HepG2 (cell line): ENCODE results near the gene DTNB. TPM values are rescaled to one million over a fixed set of nuclear protein-coding genes. Genes with fewer than 3 reads are reported as not detected.

Source experiments
- ATF7-NPFF ChIP-seq: sonication (generic); formaldehyde crosslinking; IDR thresholded peaks from 2 replicates; pipeline ENCODE4 v1.8.1; 2023; ENCODE audit warnings: mild to moderate bottlenecking, low read depth, missing genetic modification reagents, moderate library complexity
- BHLHE40 ChIP-seq: IDR thresholded peaks from 2 replicates; pipeline ENCODE4 v1.6.1; 2011; ENCODE audit warnings: low read length, improper control_type of control experiment
- CBX5 ChIP-seq: sonication (generic); formaldehyde crosslinking; IDR thresholded peaks from 2 replicates; pipeline ENCODE4 v1.4.0; 2020; ENCODE audit warnings: missing genetic modification reagents, borderline replicate concordance
- CERS6 ChIP-seq: sonication (generic); formaldehyde crosslinking; IDR thresholded peaks from 2 replicates; pipeline ENCODE4 v1.5.0; 2020; ENCODE audit warnings: missing genetic modification reagents
- CSRNP2 ChIP-seq: sonication (generic); formaldehyde crosslinking; conservative IDR thresholded peaks from 2 replicates; pipeline ENCODE4 v1.8.0; 2022; ENCODE audit warnings: low read depth, missing genetic modification reagents
- ETV6 ChIP-seq: sonication (generic); formaldehyde crosslinking; conservative IDR thresholded peaks from 2 replicates; pipeline ENCODE4 v1.4.0; 2020; ENCODE audit warnings: missing genetic modification reagents
- FOXA3 ChIP-seq: IDR thresholded peaks from 2 replicates; pipeline ENCODE4 v1.6.1; 2016; ENCODE audit warnings: missing genetic modification reagents, missing compliant biosample characterization
- GATAD1 ChIP-seq: IDR thresholded peaks from 2 replicates; pipeline ENCODE4 v1.6.1; 2016; ENCODE audit warnings: missing genetic modification reagents, missing compliant biosample characterization
- GZF1 ChIP-seq: sonication (generic); formaldehyde crosslinking; IDR thresholded peaks from 2 replicates; pipeline ENCODE4 v1.5.1; 2020; ENCODE audit warnings: mild to moderate bottlenecking, missing genetic modification reagents
- NFE2L2 ChIP-seq: fragments of 150-350 bp; IDR thresholded peaks from 2 replicates; pipeline ENCODE4 v1.6.1; 2014; ENCODE audit warnings: low read length
- PATZ1 ChIP-seq: sonication (generic); formaldehyde crosslinking; IDR thresholded peaks from 2 replicates; pipeline ENCODE4 v1.4.0; 2020; ENCODE audit warnings: missing genetic modification reagents
- RAD21 ChIP-seq: fragments of 450-650 bp; formaldehyde crosslinking; IDR thresholded peaks from 2 replicates; pipeline ENCODE4 v1.5.0; 2020; ENCODE audit warnings: mild to moderate bottlenecking
- ZNF597 ChIP-seq: sonication (generic); formaldehyde crosslinking; IDR thresholded peaks from 2 replicates; pipeline ENCODE4 v1.5.0; 2020; ENCODE audit warnings: missing genetic modification reagents
- polyA plus RNA-seq, 8 experiments: library from polyadenylated mRNA; depleted of rRNA in 3 of 8; stranded (reverse) in 7 of 8; unstranded in 1 of 8; fragments of >200 nt; fragmentation: Illumina TruSeq in 4 of 8; extraction: Trizol in 4 of 8; gene quantifications; 2 replicates each; pipeline versions ENCODE4 v1.2.1 to v1.2.3, GENCODE V29; 2011 to 2016; ENCODE audit warnings: low read depth in 4 of 8, missing spikeins in 1 of 8, mixed read lengths in 1 of 8; ENCODE audit not compliant: insufficient read depth in 1 of 8
- total RNA-seq, 5 experiments: library from RNA; depleted of rRNA; stranded (reverse); fragments of >200 nt; fragmentation: Illumina TruSeq; extraction: Trizol; gene quantifications; 2 replicates each; pipeline ENCODE4 v1.2.3, GENCODE V29; 2016; ENCODE audit warnings: low read depth in 1 of 5
- TF ChIP-seq, protein P1 (sequence below), 2 experiments: fragments of 450-650 bp in 1 of 2; sonication (generic) in 1 of 2; formaldehyde crosslinking in 1 of 2; IDR thresholded peaks; 2 replicates each; pipeline versions ENCODE4 v1.6.1 to v1.8.0; 2016 to 2022; ENCODE audit warnings: antibody characterized with exemption in 1 of 2, mild to moderate bottlenecking in 1 of 2, missing genetic modification reagents in 1 of 2
- TF ChIP-seq, protein P2 (sequence below): sonication (generic); formaldehyde crosslinking; IDR thresholded peaks from 2 replicates; pipeline ENCODE4 v1.4.0; 2020; ENCODE audit warnings: mild to moderate bottlenecking, missing genetic modification reagents

Gene DTNB
- total and polyA plus RNA-seq, 2 of the 13 experiments (the other 11 are each of a cell fraction or from before 2014, with no cell fraction given): 14.4 to 23.9 TPM

GRCh38 chr2:25339791-25340180 is 333.6 kb downstream of the DTNB start (continued):
- TF ChIP-seq, protein P1, sequence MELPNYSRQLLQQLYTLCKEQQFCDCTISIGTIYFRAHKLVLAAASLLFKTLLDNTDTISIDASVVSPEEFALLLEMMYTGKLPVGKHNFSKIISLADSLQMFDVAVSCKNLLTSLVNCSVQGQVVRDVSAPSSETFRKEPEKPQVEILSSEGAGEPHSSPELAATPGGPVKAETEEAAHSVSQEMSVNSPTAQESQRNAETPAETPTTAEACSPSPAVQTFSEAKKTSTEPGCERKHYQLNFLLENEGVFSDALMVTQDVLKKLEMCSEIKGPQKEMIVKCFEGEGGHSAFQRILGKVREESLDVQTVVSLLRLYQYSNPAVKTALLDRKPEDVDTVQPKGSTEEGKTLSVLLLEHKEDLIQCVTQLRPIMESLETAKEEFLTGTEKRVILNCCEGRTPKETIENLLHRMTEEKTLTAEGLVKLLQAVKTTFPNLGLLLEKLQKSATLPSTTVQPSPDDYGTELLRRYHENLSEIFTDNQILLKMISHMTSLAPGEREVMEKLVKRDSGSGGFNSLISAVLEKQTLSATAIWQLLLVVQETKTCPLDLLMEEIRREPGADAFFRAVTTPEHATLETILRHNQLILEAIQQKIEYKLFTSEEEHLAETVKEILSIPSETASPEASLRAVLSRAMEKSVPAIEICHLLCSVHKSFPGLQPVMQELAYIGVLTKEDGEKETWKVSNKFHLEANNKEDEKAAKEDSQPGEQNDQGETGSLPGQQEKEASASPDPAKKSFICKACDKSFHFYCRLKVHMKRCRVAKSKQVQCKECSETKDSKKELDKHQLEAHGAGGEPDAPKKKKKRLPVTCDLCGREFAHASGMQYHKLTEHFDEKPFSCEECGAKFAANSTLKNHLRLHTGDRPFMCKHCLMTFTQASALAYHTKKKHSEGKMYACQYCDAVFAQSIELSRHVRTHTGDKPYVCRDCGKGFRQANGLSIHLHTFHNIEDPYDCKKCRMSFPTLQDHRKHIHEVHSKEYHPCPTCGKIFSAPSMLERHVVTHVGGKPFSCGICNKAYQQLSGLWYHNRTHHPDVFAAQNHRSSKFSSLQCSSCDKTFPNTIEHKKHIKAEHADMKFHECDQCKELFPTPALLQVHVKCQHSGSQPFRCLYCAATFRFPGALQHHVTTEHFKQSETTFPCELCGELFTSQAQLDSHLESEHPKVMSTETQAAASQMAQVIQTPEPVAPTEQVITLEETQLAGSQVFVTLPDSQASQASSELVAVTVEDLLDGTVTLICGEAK (IDR thresholded peaks at IDR 0.05): no peak
- TF ChIP-seq, protein P1 (CRISPR knock-in tag; IDR thresholded peaks at IDR 0.05): no peak
- TF ChIP-seq CERS6 (CRISPR knock-in tag) (no peak), GZF1 (CRISPR knock-in tag) (no peak), RAD21 (CRISPR knock-in tag) (no peak), ATF7-NPFF (CRISPR knock-in tag) (no peak), FOXA3 (CRISPR knock-in tag) (no peak; the same call in 1 of the 2 replicates), PATZ1 (CRISPR knock-in tag) (0 out of 2 replicates have a peak, but pooled peaks have one; percentile 40), GATAD1 (no peak), BHLHE40 (no peak), ZNF597 (CRISPR knock-in tag) (no peak), ETV6 (no peak), CSRNP2 (CRISPR knock-in tag) (no peak), CBX5 (0 out of 2 replicates have a peak, but pooled peaks have one; percentile 14), NFE2L2 (no peak)
- TF ChIP-seq, protein P2, sequence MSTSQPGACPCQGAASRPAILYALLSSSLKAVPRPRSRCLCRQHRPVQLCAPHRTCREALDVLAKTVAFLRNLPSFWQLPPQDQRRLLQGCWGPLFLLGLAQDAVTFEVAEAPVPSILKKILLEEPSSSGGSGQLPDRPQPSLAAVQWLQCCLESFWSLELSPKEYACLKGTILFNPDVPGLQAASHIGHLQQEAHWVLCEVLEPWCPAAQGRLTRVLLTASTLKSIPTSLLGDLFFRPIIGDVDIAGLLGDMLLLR (CRISPR knock-in tag): no peak
